Measurements from ENCODE around the gene CLINT1.

DNA sequence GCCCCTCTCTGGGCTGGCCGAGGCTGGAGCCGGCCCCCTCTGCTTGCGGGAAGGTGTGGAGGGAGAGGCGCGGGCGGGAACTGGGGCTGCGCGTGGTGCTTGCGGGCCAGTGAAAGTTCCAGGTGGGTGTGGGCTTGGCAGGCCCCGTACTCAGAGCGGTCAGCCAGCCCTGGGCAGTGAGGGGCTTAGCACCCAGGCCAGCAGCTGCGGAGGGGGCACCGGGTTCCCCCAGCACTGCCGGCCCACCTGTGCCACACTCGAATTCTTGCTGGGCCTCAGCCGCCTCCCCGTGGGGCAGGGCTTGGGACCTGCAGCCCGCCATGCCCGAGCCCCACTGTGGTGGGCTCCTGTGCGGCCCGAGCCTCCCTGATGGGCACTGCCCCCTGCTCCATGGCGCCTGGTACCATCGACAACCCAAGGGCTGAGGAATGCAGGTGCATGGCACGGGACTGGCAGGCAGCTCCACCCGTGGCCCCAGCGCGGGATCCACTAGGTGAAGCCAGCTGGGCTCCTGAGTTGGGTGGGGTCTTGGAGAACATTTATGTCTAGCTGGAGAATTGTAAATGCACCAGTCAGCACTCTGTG is 27.9 kb upstream of the CLINT1 start:
- no peak for TF ChIP-seq POLR2A (IDR thresholded peaks at IDR 0.05)
- TF ChIP-seq, protein P1, sequence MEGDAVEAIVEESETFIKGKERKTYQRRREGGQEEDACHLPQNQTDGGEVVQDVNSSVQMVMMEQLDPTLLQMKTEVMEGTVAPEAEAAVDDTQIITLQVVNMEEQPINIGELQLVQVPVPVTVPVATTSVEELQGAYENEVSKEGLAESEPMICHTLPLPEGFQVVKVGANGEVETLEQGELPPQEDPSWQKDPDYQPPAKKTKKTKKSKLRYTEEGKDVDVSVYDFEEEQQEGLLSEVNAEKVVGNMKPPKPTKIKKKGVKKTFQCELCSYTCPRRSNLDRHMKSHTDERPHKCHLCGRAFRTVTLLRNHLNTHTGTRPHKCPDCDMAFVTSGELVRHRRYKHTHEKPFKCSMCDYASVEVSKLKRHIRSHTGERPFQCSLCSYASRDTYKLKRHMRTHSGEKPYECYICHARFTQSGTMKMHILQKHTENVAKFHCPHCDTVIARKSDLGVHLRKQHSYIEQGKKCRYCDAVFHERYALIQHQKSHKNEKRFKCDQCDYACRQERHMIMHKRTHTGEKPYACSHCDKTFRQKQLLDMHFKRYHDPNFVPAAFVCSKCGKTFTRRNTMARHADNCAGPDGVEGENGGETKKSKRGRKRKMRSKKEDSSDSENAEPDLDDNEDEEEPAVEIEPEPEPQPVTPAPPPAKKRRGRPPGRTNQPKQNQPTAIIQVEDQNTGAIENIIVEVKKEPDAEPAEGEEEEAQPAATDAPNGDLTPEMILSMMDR (IDR thresholded peaks at IDR 0.05), result no peak
